ENCODE results near the gene ATP2A2.
A peak's percentile ranks its signal among the peaks of the same experiment; 100 is the strongest.
"Not testable (repeated sequence)": the region's sequence is repeated elsewhere in the genome, so short reads cannot be mapped to it uniquely, and the experiment has no call there.

ATP2A2 gene

GRCh38 chr12:110343736-110344555 lies 62.9 kb downstream of the ATP2A2 start:
- no peak for DNase-seq

DNA sequence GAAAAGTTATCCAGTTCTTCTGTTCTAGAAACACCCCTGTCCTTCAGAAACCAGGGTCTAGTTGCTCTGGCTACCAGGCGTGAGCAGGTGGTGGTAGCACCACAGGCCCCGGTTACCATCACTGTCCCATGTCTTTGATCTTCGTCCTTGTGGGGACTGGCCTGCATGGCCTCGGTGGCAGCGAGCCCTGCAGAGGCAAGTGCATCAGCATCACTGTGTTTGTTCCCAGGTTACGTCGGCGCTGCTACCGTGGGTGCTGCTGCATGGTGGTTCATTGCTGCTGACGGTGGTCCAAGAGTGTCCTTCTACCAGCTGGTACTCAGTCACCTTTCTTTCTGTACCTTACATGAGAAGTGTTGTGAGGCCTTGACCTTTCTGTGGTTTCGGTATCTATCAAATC lies 63.6 kb downstream of the ATP2A2 start:
- DNase-seq: no peak

DNA sequence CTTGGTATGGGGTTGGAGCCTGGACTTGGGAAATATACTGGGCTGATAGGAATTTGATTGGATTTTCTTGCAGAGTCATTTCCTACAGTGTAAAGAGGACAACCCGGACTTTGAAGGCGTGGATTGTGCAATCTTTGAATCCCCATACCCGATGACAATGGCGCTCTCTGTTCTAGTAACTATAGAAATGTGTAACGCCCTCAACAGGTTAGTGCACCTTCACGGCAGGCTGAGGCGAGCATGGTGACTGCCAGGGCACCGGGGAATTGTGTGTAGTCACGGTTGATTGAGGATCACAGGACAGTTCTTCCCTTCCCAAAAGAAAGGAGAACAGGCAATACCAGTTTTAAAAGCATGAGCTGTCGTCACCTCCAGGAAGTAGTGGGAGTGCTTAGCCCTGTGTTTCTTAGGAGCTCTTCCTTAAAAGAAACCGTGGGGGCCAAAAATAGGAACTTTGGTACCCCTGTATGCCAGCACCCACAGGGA lies 64.2 kb downstream of the ATP2A2 start:
- no peak for DNase-seq

GRCh38 chr12:110345963-110346362 lies 64.9 kb downstream of the ATP2A2 start:
- no peak for DNase-seq

- no peak for DNase-seq
Observed at GRCh38 chr12:110347767-110348166, 66.7 kb downstream of the ATP2A2 start.

DNA sequence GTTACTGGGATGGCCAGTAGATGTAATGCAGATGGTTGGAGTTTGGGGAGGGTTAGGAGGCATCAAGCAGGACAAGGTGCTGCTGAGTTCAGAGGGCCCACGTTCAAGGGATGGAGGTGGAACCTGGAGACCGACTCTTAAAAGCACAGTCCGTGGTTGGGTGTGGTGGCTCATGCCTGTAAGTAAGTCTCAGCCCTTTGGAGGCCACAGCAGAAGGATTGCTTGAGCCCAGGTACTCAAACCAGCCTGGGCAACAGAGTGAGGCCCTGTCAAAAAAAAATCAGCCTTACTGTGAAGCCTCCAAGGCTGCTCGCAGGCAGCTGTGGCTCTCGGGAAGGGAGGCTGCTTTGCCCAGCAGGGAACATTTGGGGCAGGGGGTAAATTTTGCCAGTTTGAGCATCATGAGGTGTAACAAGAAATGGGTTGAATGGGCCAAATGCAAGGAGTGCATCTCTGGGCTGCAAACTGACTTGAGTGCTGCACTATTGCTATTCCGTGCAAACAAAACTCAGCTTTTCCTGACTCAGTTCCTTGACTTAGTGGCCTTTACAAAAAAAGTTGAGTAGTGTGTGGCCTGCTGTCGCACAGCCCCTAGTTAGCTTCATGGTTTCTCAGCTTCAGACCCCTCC lies 67.5 kb downstream of the ATP2A2 start:
- DNase-seq: no peak

DNA sequence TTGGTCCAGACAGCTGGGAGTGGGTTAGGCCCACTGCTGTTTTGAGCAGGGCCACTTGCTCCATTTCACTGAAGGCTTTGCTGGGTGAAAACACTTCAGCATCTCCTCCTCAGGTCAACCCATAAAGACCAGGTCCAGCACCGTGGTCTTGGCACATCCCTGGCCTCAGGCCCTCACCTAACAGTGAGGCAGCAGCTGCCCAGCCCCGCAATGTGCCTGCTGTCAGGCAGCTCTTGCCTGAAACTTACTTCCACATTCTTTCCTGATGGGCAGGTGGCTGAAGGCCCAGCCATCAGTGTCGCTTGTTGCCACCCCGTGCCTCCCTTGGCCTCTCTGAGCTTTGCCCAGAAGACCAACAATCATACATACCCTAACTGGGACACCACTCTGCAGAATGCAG lies 68.0 kb downstream of the ATP2A2 start:
- no peak for DNase-seq

GRCh38 chr12:110349514-110350151 lies 68.6 kb downstream of the ATP2A2 start:
- DNase-seq: no peak

GRCh38 chr12:110351119-110351518 lies 70.1 kb downstream of the ATP2A2 start:
- no peak for DNase-seq

DNA sequence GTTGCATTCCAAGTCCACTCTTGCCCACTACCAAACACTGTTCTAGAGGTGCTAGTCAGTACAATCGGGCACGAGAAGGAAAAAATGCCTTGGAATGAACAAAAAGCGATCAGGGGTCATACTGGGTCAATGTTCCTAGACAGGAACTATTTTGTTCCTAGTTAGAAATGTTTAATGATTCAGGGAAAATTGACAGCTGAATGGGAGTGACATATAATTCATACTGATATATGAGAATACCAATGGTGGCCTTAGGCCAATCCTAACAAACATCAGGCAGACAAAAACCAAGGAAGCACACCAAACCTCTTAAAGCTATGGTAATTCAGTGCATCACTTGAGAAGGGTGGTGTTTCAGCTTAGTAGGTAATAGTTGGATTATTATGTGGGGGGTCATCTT lies 71.4 kb downstream of the ATP2A2 start:
- DNase-seq: no peak

- no peak for DNase-seq
Observed at GRCh38 chr12:110353211-110353965, 72.3 kb downstream of the ATP2A2 start.

- no peak for DNase-seq
Observed at GRCh38 chr12:110354172-110354780, 73.2 kb downstream of the ATP2A2 start.

DNA sequence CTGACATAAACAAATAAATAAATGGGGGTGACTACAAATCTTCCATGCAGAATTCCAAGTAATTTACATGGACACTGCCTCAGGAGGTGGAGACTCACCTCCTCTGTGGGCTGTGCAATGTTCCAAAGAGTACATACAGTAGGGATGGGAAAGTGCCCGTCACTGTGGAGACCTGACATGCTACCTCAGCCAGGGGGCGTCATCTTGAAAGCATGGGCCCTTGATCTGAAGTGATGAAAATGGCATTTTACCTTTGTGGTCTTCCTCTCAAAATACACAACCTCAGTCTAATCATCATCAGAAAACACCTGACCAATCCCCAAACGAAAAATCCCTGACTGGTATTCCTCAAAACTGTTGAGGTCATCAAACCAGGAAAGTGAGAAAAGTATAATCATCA lies 74.0 kb downstream of the ATP2A2 start:
- DNase-seq: no peak

DNA sequence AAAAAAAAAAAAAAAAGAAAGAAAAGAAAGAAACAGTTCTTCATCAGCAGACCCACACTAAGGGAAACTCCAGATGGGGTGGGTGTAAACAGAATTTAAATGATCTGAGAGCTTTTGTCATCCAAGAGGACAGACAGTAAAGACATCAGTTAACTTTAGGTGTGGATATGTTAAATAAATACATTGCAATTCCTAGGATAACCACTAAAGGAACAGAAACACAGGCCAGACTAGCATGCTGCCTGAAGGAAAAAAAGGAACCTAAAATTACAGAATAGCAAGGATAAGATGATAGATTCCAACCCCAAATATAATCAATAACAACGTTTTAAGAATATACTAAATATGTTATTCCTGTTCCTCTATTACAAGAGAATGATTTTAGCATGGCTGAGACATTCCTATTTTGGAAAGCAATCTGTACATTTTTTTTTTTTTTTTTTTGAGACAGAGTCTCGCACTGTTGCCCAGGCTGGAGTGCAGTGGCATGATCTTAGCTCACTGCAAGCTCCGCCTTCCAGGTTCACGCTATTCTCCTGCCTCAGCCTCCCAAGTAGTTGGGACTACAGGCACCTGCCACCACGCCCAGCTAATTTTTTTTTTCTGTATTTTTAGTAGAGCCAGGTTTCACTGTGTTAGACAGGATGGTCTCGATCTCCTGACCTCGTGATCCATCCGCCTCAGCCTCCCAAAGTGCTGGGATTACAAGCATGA lies 77.5 kb downstream of the ATP2A2 start:
- not testable (repeated sequence) for DNase-seq

DNA sequence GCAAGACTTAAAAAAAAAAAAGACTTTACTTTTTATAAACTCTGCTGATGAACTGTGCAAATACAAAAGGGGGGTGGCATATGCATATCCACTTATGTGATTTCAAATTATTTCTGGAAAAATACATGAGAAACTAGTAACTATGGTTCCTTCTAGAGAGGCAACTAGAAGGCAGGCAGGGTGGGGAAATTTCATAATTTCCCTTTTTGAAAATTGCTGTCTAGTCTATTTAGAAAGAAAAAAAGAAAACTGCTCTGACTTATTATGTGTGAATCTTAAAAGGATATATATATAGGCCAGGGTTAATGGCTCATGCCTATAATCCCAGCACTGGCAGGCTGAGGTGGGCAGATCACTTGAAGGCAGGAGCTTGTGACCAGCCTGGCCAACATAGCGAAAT lies 80.2 kb downstream of the ATP2A2 start:
- no peak for DNase-seq

GRCh38 chr12:110365489-110366320 lies 84.7 kb downstream of the ATP2A2 start:
- no peak for DNase-seq

- no peak for DNase-seq
Observed at GRCh38 chr12:110366321-110367142, 85.5 kb downstream of the ATP2A2 start.

DNA sequence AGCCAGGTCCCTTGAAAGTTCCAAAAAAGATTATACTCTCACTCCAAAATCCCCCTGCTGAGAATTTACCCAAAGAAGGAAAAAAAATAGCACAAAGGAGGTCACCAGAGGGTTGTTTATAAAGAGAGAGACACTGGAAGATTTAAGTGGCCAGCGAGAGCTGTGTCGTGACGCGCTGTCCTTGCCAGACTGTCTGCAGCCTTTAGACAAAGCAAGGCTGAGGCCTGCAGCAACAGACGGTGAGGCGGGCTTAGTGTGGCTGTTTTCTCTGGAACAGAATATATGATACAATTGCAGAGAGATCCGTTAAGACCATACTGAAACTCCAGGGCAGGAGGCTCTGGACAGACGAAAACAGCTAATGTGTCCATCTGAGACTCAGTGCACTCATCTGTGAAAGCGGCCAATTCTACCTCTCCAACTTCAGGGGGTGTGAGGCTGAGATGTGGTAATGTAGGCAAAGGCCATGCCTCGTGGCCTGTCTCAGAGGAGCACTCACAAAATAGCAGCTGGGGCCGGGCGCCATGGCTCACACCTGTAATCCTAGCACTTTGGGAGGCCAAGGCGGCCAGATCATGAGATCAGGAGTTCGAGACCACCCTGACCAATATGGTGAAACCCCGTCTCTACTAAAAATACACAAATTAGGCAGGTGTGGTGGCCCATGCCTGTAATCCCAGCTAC lies 86.3 kb downstream of the ATP2A2 start:
- DNase-seq: peak; percentile 49

- no peak for DNase-seq
Observed at GRCh38 chr12:110369992-110370391, 88.9 kb downstream of the ATP2A2 start.
